Measurements from ENCODE around the gene PPP6R3. TPM values are rescaled to one million over a fixed set of nuclear protein-coding genes. Genes with fewer than 3 reads are reported as not detected.

Gene PPP6R3
- polyA plus RNA-seq, 1 experiment: 58.5 TPM

GRCh38 chr11:68581901-68582300 lies 121.3 kb downstream of the PPP6R3 start:
- no peaks in the 10 kb centered on the region for H3K27me3 ChIP-seq (ENCODE audit: control insufficient read depth, insufficient read depth, low read length)
- H3K9me3 ChIP-seq (ENCODE audit: control insufficient read depth, insufficient read depth, low read length): no peaks in the 10 kb centered on the region
- CTCF ChIA-PET: no interaction called here
- POLR2A ChIA-PET: no interaction called here
- no peak overlapping the region for H3K4me3 ChIP-seq (ENCODE audit: low read depth, low read length)
- H3K27ac ChIP-seq (ENCODE audit: low read depth, low read length): no peak overlapping the region
- no peak for TF ChIP-seq CTCF (IDR thresholded peaks at IDR 0.05; ENCODE audit: low read depth, low read length)
- no peak for DNase-seq (ENCODE audit: low read depth, low spot score)

GRCh38 chr11:68582416-68583040 lies 122.0 kb downstream of the PPP6R3 start:
- ChIA-PET POLR2A (no interaction called here), CTCF (interaction anchor here (0.6 kb wide), 1 partner anchor 118 kb away, joined by 5 read pairs; no protein-coding TSS in a partner anchor)
- Histone ChIP-seq H3K4me3 (ENCODE audit: low read depth, low read length) (no peak overlapping the region), H3K27ac (ENCODE audit: low read depth, low read length) (no peak overlapping the region), H3K27me3 (ENCODE audit: control insufficient read depth, insufficient read depth, low read length) (no peaks in the 10 kb centered on the region), H3K9me3 (ENCODE audit: control insufficient read depth, insufficient read depth, low read length) (no peaks in the 10 kb centered on the region)
- no peak for TF ChIP-seq CTCF (IDR thresholded peaks at IDR 0.05; ENCODE audit: low read depth, low read length)
- DNase-seq (ENCODE audit: low read depth, low spot score): no peak

- CTCF ChIA-PET: interaction anchor here (0.6 to 1.7 kb wide), 3 partner anchors 13 to 119 kb away, joined by 4 to 5 read pairs (median 5); no protein-coding TSS in a partner anchor
- POLR2A ChIA-PET: no interaction called here
- DNase-seq (ENCODE audit: low read depth, low spot score): peak; percentile 11
- Histone ChIP-seq H3K9me3 (ENCODE audit: control insufficient read depth, insufficient read depth, low read length) (no peaks in the 10 kb centered on the region), H3K27ac (ENCODE audit: low read depth, low read length) (no peak overlapping the region), H3K27me3 (ENCODE audit: control insufficient read depth, insufficient read depth, low read length) (no peaks in the 10 kb centered on the region), H3K4me3 (ENCODE audit: low read depth, low read length) (no peak overlapping the region)
- no peak for TF ChIP-seq CTCF (IDR thresholded peaks at IDR 0.05; ENCODE audit: low read depth, low read length)
Measured at GRCh38 chr11:68583041-68583446, 122.5 kb downstream of the PPP6R3 start.

- CTCF ChIA-PET: interaction anchor here (0.5 to 1.7 kb wide), 9 partner anchors 9 to 1327 kb away, joined by 3 to 6 read pairs (median 4); no protein-coding TSS in a partner anchor
- POLR2A ChIA-PET: no interaction called here
- H3K27me3 ChIP-seq (ENCODE audit: control insufficient read depth, insufficient read depth, low read length): no peaks in the 10 kb centered on the region
- TF ChIP-seq CTCF (IDR thresholded peaks at IDR 0.05; ENCODE audit: low read depth, low read length): peak; percentile 50
- H3K4me3 ChIP-seq (ENCODE audit: low read depth, low read length): no peak overlapping the region
- H3K27ac ChIP-seq (ENCODE audit: low read depth, low read length): no peak overlapping the region
- no peaks in the 10 kb centered on the region for H3K9me3 ChIP-seq (ENCODE audit: control insufficient read depth, insufficient read depth, low read length)
- DNase-seq (ENCODE audit: low read depth, low spot score): no peak
Measured at GRCh38 chr11:68584097-68584496, 123.5 kb downstream of the PPP6R3 start.

- Histone ChIP-seq H3K4me3 (ENCODE audit: low read depth, low read length) (no peak overlapping the region), H3K27ac (ENCODE audit: low read depth, low read length) (no peak overlapping the region), H3K27me3 (ENCODE audit: control insufficient read depth, insufficient read depth, low read length) (no peaks in the 10 kb centered on the region), H3K9me3 (ENCODE audit: control insufficient read depth, insufficient read depth, low read length) (no peaks in the 10 kb centered on the region)
- DNase-seq (ENCODE audit: low read depth, low spot score): no peak
- TF ChIP-seq CTCF (IDR thresholded peaks at IDR 0.05; ENCODE audit: low read depth, low read length): no peak
- POLR2A ChIA-PET: interaction anchor here (0.5 kb wide), 1 partner anchor 125 kb away, joined by 4 read pairs; the partner anchor contains the start of gene PPP6R3
- CTCF ChIA-PET: interaction anchor here (1.4 kb wide), 1 partner anchor 10 kb away, joined by 3 read pairs; no protein-coding TSS in a partner anchor
Measured at GRCh38 chr11:68584991-68585524, 124.5 kb downstream of the PPP6R3 start.

Data from AG04450 (cell line).